ENCODE measurements around the gene ZCCHC8.
A peak's percentile ranks its signal among the peaks of the same experiment; 100 is the strongest.

Gene ZCCHC8

DNA sequence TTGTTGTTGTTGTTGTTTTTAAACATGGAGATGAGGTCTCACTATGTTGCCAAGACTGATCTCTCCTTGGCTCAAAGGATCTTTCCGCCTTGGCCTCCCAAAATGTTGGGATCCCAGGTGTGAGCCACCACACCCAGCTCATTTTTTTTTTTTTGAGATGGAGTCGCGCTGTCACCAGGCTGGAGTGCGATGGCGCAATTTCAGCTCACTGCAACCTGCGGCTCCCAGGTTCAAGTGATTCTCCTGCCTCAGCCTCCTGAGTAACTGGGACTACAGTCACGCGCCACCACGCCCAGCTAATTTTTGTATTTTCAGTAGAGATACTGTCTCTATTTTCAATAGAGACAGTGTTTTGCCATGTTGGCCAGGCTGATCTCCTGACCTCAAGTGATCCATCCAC, 73.3 kb downstream of the ZCCHC8 start:
- TF ChIP-seq, protein P1, sequence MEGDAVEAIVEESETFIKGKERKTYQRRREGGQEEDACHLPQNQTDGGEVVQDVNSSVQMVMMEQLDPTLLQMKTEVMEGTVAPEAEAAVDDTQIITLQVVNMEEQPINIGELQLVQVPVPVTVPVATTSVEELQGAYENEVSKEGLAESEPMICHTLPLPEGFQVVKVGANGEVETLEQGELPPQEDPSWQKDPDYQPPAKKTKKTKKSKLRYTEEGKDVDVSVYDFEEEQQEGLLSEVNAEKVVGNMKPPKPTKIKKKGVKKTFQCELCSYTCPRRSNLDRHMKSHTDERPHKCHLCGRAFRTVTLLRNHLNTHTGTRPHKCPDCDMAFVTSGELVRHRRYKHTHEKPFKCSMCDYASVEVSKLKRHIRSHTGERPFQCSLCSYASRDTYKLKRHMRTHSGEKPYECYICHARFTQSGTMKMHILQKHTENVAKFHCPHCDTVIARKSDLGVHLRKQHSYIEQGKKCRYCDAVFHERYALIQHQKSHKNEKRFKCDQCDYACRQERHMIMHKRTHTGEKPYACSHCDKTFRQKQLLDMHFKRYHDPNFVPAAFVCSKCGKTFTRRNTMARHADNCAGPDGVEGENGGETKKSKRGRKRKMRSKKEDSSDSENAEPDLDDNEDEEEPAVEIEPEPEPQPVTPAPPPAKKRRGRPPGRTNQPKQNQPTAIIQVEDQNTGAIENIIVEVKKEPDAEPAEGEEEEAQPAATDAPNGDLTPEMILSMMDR (IDR thresholded peaks at IDR 0.05; ENCODE audit: low read depth, low read length) = no peak
- in situ Hi-C loops (cut with HindIII; ENCODE audit: low sequenced_read_pairs) = no loop called here
- H3K4me3 ChIP-seq (ENCODE audit: low read depth, low read length) = no peak overlapping the region
- no peak for DNase-seq (ENCODE audit: low read depth, low spot score)

- in situ Hi-C loops (cut with HindIII; ENCODE audit: low sequenced_read_pairs) = no loop called here
- TF ChIP-seq, protein P1 (IDR thresholded peaks at IDR 0.05; ENCODE audit: low read depth, low read length) = no peak
- peak; percentile 50 for DNase-seq (ENCODE audit: low read depth, low spot score)
- peak overlapping the region; percentile 57 for H3K4me3 ChIP-seq (ENCODE audit: low read depth, low read length)
Measured at GRCh38 chr12:122423258-122424165, 77.2 kb downstream of the ZCCHC8 start.

GRCh38 chr12:122422730-122423257, 77.9 kb downstream of the ZCCHC8 start:
- in situ Hi-C loops (cut with HindIII; ENCODE audit: low sequenced_read_pairs) = no loop called here
- DNase-seq (ENCODE audit: low read depth, low spot score) = peak; percentile 64
- peak overlapping the region; percentile 57 for H3K4me3 ChIP-seq (ENCODE audit: low read depth, low read length)
- TF ChIP-seq, protein P1 (IDR thresholded peaks at IDR 0.05; ENCODE audit: low read depth, low read length) = no peak

DNA sequence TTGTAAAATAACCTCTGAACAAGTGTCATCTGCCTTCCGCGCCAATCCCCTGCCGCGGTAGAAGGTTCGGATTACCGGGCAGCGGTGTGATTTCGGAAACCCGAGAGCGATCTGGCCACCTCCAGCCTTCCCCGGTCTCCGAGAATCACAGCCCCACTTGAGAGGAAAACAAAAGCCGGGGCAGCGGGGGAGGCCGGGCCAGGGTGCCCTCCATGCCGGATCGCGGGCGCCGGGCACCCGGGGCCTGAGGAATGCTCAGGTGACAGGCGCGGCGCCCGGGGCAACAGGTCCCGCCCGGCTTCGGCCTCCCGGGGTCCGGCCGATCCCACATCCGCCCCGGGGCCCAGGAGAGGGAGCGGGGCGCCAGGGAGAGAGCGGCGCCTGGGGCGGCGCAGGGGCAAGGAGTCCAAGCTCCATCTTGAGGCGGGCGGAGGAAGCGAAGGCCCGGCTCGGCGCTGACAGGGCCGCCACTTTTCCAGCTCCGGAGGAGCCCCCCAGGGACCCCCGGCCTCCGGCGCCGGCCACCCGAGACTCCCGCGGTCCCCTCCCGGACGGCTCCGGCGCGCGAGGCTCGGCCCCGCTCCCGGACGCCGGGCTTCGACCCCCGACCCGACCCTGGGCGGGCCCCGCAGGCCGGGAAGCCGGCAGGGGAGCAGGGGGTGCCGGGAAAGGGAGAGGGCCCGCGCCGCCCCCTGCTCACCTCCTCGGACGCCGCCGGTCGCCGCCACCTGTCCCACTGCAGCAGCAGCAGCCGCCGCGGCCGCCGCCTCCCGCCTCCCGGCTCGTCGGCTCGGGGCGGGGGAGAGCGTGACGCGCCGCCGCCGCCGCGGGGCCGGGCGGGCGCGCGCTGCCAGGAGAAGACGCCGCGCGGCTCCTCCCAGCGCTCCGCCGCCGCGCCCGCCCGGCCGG, 78.7 kb downstream of the ZCCHC8 start, which contains the start of gene CLIP1:
CLIP1 (minus strand) TSS at position 849 of the 909 bp plus-strand sequence. CDS start 42,217 bp downstream, outside the sequence.
- in situ Hi-C loops (cut with HindIII; ENCODE audit: low sequenced_read_pairs) = no loop called here
- DNase-seq (ENCODE audit: low read depth, low spot score) = peak; percentile 78
- peak within 1 kb of the TSS; percentile 79 for H3K4me3 ChIP-seq (ENCODE audit: low read depth, low read length)
- TF ChIP-seq, protein P1 (IDR thresholded peaks at IDR 0.05; ENCODE audit: low read depth, low read length) = peak; percentile 62
